ENCODE results near the gene PRRT2. TPM values are rescaled to one million over a fixed set of nuclear protein-coding genes. Genes with fewer than 3 reads are reported as not detected.

Gene PRRT2
- total RNA-seq, 2 donors from 2014 or later = 6.6 to 19.2 TPM

- Histone ChIP-seq H3K4me3 (no peak overlapping the region), H3K4me1 (replicated peaks) (no peaks in the 10 kb centered on the region), H3K9me3 (no peaks in the 10 kb centered on the region), H3K27ac (no peak overlapping the region), H3K36me3 (peaks cover 8 to 18% of the 10 kb centered on the region in 2 donors), H3K27me3 (replicated peaks; ENCODE audit: insufficient read depth) (no peaks in the 10 kb centered on the region)
- no peak for DNase-seq (ENCODE audit: low spot score)
- intact Hi-C loops (cut with DNase I) = no loop called here
- WGBS = 81% methylated on average over 5 of the region's 5 CpGs
- no peak for TF ChIP-seq POLR2AphosphoS5 (IDR thresholded peaks at IDR 0.05)
- no peak for TF ChIP-seq POLR2A (IDR thresholded peaks at IDR 0.05)
- no peak for TF ChIP-seq CTCF (IDR thresholded peaks at IDR 0.05)
Measured at GRCh38 chr16:29837841-29838240, 25.8 kb downstream of the PRRT2 start.

DNA sequence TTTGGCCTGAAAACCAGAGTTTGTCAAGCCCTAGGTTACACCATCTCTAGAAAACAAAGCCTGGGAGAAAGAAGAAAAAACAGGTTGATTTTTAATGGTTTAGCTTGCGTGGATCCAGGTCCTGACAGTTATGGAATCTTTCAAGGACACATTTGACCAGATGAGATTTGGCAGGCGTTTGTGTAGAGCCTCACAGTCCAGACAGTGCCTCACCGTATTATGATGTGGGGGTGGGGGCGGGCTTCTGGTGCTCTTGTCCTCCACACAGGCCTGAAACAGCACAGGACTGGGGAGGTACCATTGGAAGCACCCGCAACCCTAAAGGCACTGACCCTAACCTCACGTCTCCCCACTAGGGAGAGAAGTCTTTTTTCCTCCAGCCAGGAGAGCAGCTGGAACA lies 27.8 kb downstream of the PRRT2 start:
- no peak for DNase-seq (ENCODE audit: low spot score)

DNA sequence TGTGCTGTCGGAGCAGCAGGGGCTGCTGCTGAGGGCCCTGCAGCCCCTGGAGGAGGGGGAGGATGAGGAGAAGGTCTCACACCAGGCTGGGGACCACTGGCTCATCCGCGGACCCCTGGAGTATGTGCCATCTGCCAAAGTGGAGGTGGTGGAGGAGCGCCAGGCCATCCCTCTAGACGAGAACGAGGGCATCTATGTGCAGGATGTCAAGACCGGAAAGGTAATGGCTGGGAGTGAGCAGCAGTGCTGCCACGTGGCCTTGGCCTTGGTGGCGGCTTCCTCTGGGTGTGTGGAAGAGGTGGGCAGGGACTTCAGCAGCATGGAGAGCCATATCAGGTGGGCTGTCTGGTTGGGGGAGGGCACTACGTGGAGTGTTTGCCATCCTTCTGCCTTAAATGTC lies 28.2 kb downstream of the PRRT2 start:
- Histone ChIP-seq H3K36me3 (peaks cover 2 to 6% of the 10 kb centered on the region in 2 donors), H3K27me3 (replicated peaks; ENCODE audit: insufficient read depth) (no peaks in the 10 kb centered on the region), H3K4me1 (replicated peaks) (no peaks in the 10 kb centered on the region), H3K27ac (no peak overlapping the region), H3K9me3 (no peaks in the 10 kb centered on the region), H3K4me3 (no peak overlapping the region)
- DNase-seq (ENCODE audit: low spot score) = no peak
- intact Hi-C loops (cut with DNase I) = no loop called here
- TF ChIP-seq POLR2A (IDR thresholded peaks at IDR 0.05) (no peak), POLR2AphosphoS5 (IDR thresholded peaks at IDR 0.05) (no peak), CTCF (IDR thresholded peaks at IDR 0.05) (no peak)
- WGBS = 82% methylated on average over 10 of the region's 10 CpGs

More for the DNA sequence above, 27.8 kb downstream of the PRRT2 start:
- intact Hi-C loops (cut with DNase I) = no loop called here
- Histone ChIP-seq H3K4me3 (no peak overlapping the region), H3K27me3 (replicated peaks; ENCODE audit: insufficient read depth) (no peaks in the 10 kb centered on the region), H3K4me1 (replicated peaks) (no peaks in the 10 kb centered on the region), H3K27ac (no peak overlapping the region), H3K36me3 (peaks cover 2 to 6% of the 10 kb centered on the region in 2 donors), H3K9me3 (no peaks in the 10 kb centered on the region)
- 76% methylated on average over 6 of the region's 6 CpGs for WGBS
- TF ChIP-seq CTCF (IDR thresholded peaks at IDR 0.05) (no peak), POLR2A (IDR thresholded peaks at IDR 0.05) (no peak), POLR2AphosphoS5 (IDR thresholded peaks at IDR 0.05) (no peak)

DNA sequence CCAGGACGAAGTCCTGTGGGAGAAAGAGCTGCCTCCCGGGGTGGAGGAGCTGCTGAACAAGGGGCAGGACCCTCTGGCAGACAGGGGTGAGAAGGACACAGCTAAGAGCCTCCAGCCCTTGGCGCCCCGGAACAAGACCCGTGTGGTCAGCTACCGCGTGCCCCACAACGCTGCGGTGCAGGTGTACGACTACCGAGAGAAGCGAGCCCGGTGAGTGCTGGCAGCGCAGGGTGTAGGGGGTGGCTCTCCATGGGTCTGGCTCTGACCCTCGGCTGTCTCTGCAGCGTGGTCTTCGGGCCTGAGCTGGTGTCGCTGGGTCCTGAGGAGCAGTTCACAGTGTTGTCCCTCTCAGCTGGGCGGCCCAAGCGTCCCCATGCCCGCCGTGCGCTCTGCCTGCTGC lies 29.6 kb downstream of the PRRT2 start:
- DNase-seq (ENCODE audit: low spot score) = no peak
- 95% methylated on average over 21 of the region's 23 CpGs for WGBS
- intact Hi-C loops (cut with DNase I) = no loop called here

More for the DNA sequence above, 29.6 kb downstream of the PRRT2 start:
- Histone ChIP-seq H3K4me1 (replicated peaks) (no peaks in the 10 kb centered on the region), H3K27me3 (replicated peaks; ENCODE audit: insufficient read depth) (no peaks in the 10 kb centered on the region), H3K4me3 (no peak overlapping the region), H3K36me3 (peaks cover 2 to 5% of the 10 kb centered on the region in 2 donors), H3K9me3 (no peaks in the 10 kb centered on the region), H3K27ac (no peak overlapping the region)
- no peak for TF ChIP-seq POLR2A (IDR thresholded peaks at IDR 0.05)
- TF ChIP-seq POLR2AphosphoS5 (IDR thresholded peaks at IDR 0.05) = no peak
- no peak for TF ChIP-seq CTCF (IDR thresholded peaks at IDR 0.05)
